Rectal smooth muscle tissue (tissue), 1 donor: ENCODE results near the gene MACC1.
A peak's percentile ranks its signal among the peaks of the same experiment; 100 is the strongest.
"Not testable (repeated sequence)": the region's sequence is repeated elsewhere in the genome, so short reads cannot be mapped to it uniquely, and the experiment has no call there.

ENCODE experiments used
- H3K27ac ChIP-seq: one replicate; pipeline ENCODE4 v1.7.0; 2013; ENCODE audit warnings: low read depth, low read length, inconsistent platforms
- H3K27me3 ChIP-seq: one replicate; pipeline ENCODE4 v1.7.0; 2013; ENCODE audit warnings: low read length; ENCODE audit not compliant: control insufficient read depth, insufficient read depth
- H3K36me3 ChIP-seq: one replicate; pipeline ENCODE4 v1.7.0; 2013; ENCODE audit warnings: low read length; ENCODE audit not compliant: control insufficient read depth, insufficient read depth
- H3K4me1 ChIP-seq: one replicate; pipeline ENCODE4 v1.7.0; 2013; ENCODE audit warnings: low read length; ENCODE audit not compliant: control insufficient read depth, insufficient read depth
- H3K4me3 ChIP-seq: one replicate; pipeline ENCODE4 v1.7.0; 2013; ENCODE audit warnings: low read length
- H3K9ac ChIP-seq: one replicate; pipeline ENCODE4 v1.7.0; 2013; ENCODE audit warnings: low read length

MACC1 gene

DNA sequence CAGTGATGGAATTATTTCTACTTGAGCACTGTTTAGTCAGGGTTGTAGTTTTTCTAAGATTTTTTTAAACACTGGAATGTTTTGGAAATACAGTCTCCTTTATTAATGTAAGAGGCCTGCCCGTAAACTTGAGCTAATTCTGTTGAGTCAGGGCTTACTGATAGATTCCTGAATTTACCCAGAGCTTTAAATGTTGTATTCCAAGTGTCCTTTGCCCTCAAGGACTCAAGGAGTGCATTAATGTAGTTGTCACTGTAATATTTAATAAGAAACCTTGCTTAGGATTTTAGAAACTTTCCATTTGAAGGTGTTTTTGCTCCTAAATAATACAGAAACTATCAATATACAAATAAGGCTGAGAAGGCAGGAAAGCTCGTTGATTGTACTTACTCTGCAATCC, 89.2 kb downstream of the MACC1 start:
- peaks cover 3% of the 10 kb centered on the region for H3K4me1 ChIP-seq
- no peak overlapping the region for H3K27ac ChIP-seq
- no peaks in the 10 kb centered on the region for H3K36me3 ChIP-seq
- no peak overlapping the region for H3K9ac ChIP-seq
- H3K4me3 ChIP-seq, result no peak overlapping the region
- no peaks in the 10 kb centered on the region for H3K27me3 ChIP-seq

DNA sequence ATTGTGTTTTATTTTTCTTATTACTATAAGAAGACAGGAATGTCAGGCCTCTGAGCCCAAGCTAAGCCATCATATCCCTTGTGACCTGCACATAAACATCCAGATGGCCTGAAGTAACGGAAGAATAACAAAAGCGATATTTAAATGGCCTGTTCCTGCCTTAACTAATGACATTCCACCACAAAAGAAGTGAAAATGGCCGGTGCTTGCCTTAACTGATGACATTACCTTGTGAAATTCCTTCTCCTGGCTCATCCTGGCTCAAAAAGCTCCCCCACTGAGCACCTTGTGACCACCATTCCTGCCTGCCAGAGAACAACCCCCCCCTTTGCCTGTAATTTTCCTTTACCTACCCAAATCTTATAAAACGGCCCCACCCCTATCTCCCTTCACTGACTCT, 91.1 kb downstream of the MACC1 start:
- H3K4me1 ChIP-seq, H3K27ac ChIP-seq, H3K9ac ChIP-seq, H3K36me3 ChIP-seq, H3K27me3 ChIP-seq, H3K4me3 ChIP-seq: not testable (repeated sequence)

DNA sequence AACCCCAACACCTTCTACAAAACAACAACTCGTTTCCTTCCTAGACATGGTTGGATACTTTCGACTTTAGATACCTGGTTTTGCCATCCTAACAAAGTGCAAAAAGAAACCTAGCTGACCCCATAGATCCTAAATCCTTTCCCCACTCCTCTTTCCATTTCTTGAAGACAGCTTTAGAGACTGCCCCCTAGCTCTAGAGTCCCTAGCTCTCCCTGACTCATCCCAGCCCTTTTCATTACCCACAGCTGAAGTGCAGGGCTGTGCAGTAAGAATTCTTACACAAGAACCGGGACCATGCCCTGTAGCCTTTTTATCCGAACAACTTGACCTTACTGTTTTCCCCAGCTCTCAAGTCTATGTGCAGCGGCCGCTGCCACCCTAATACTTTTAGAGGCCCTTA, 93.1 kb downstream of the MACC1 start:
- not testable (repeated sequence) for H3K4me3 ChIP-seq, H3K36me3 ChIP-seq, H3K27me3 ChIP-seq, H3K27ac ChIP-seq, H3K9ac ChIP-seq, H3K4me1 ChIP-seq

- H3K27me3 ChIP-seq, H3K36me3 ChIP-seq, H3K27ac ChIP-seq, H3K4me3 ChIP-seq, H3K9ac ChIP-seq, H3K4me1 ChIP-seq: not testable (repeated sequence)
Observed at GRCh38 chr7:20122653-20123316, 94.4 kb downstream of the MACC1 start.

DNA sequence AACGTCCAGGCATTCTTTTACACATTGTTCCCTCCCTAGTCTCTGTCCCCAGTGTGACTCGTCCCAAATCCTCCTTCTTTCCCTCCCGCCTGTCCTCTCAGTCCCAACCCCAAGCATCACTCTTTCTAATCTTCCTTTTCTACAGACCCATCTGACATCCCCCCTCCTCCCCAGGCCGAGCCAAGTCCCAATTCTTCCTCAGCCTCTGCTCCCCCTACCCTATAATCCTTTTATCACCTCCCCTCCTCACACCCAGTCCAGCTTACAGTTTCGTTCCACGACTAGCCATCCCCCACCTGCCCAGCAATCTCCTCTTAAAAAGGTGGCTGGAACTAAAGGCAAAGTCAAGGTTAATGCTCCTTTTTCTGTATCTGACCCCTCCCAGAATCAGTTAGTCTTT, 95.1 kb downstream of the MACC1 start:
- Histone ChIP-seq H3K4me1 (peaks cover 3% of the 10 kb centered on the region), H3K27me3 (no peaks in the 10 kb centered on the region), H3K4me3 (no peak overlapping the region), H3K9ac (no peak overlapping the region), H3K27ac (no peak overlapping the region), H3K36me3 (no peaks in the 10 kb centered on the region)

DNA sequence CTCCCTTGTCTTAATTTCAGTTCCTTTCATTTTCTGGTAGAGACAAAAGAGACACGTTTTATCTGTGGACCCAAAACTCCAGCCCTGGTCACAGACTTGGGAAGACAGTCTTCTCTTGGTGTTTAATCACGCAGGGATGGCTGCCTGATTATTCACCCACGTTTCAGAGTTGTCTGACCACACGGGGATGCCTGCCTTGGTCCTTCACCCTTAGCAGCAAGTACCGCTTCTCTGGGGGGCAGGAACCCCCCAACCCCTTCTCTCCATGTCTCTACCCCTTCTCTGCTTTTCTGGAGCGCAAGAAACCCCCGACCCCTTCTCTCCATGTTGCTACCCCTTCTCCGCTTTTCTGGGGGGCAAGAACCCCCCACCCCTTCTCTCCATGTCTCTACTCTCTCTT, 95.8 kb downstream of the MACC1 start:
- Histone ChIP-seq H3K27me3 (no peaks in the 10 kb centered on the region), H3K9ac (no peak overlapping the region), H3K36me3 (no peaks in the 10 kb centered on the region), H3K27ac (no peak overlapping the region), H3K4me1 (peaks cover 4% of the 10 kb centered on the region), H3K4me3 (no peak overlapping the region)

GRCh38 chr7:20120611-20121168, 96.5 kb downstream of the MACC1 start:
- not testable (repeated sequence) for H3K27ac ChIP-seq, H3K4me3 ChIP-seq, H3K4me1 ChIP-seq, H3K9ac ChIP-seq, H3K36me3 ChIP-seq, H3K27me3 ChIP-seq

DNA sequence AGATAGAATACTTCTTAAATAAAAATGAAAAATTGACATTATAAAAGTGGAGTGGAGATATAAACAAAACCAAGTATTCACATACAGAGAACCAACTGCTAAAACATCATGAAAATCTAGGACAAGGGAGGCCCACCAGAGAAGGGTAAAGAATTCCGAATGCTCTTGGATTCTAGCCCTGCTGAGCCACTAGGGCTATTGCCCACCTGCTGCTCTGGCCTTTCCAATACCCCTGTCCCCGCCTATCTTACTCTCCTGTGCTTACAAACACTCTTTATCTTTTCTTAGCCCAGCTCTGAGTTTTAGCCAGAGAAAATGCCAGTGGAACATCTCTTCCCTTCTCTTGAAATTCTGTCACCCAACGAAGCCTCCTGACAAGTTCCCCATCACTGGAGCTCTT, 100.3 kb downstream of the MACC1 start:
- H3K27me3 ChIP-seq, result no peaks in the 10 kb centered on the region
- H3K27ac ChIP-seq, result no peak overlapping the region
- peaks cover 4% of the 10 kb centered on the region for H3K4me1 ChIP-seq
- H3K9ac ChIP-seq, result no peak overlapping the region
- no peaks in the 10 kb centered on the region for H3K36me3 ChIP-seq
- H3K4me3 ChIP-seq, result no peak overlapping the region

GRCh38 chr7:20114468-20114867, 102.7 kb downstream of the MACC1 start:
- no peaks in the 10 kb centered on the region for H3K36me3 ChIP-seq
- no peak overlapping the region for H3K9ac ChIP-seq
- H3K27ac ChIP-seq, result no peak overlapping the region
- H3K27me3 ChIP-seq, result no peaks in the 10 kb centered on the region
- no peak overlapping the region for H3K4me3 ChIP-seq
- H3K4me1 ChIP-seq, result peaks cover 4% of the 10 kb centered on the region

- Histone ChIP-seq H3K27me3 (no peaks in the 10 kb centered on the region), H3K9ac (no peak overlapping the region), H3K4me3 (no peak overlapping the region), H3K36me3 (no peaks in the 10 kb centered on the region), H3K4me1 (peaks cover 4% of the 10 kb centered on the region), H3K27ac (no peak overlapping the region)
Observed at GRCh38 chr7:20113427-20114027, 103.7 kb downstream of the MACC1 start.

GRCh38 chr7:20112696-20113095, 104.5 kb downstream of the MACC1 start:
- peak overlapping the region; percentile 12 for H3K27ac ChIP-seq
- no peak overlapping the region for H3K9ac ChIP-seq

DNA sequence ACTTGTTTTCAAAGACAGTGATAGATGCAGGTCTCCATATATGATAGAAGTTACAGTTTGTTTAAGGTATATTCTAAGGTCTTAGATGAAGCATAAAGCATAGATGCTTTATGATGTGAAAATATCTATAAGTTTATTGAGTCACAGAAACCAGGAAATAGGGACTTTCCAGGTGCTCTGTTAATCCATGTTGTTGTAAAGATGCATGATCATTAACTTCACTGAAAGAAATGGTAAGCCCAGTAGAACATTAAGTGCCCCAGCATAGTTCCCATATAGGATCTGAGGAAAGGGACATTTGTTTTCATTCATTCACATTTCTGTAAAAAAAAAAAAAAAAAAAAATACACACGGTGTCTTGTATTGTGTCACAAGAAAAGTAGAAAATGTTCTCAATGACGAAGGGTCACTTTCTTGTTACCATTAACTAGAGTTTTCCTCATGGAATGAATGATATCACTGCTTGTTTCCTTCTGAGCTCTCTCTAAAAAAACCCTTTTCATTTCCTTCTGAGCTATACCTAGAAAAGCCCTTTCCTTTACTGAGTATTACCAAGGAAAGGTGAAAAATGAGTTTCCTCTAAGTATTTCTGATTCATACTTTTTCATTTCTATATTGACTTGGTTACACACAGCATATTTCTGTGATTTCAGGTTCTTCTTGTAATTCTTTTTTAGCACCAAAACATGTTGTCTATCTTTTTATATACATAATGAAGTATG, 105.2 kb downstream of the MACC1 start:
- Histone ChIP-seq H3K4me3 (no peak overlapping the region), H3K36me3 (no peaks in the 10 kb centered on the region), H3K4me1 (peaks cover 10% of the 10 kb centered on the region), H3K27ac (no peak overlapping the region), H3K9ac (no peak overlapping the region), H3K27me3 (no peaks in the 10 kb centered on the region)

More at GRCh38 chr7:20112696-20113095, 104.5 kb downstream of the MACC1 start:
- H3K4me3 ChIP-seq, result no peak overlapping the region
- no peaks in the 10 kb centered on the region for H3K27me3 ChIP-seq
- no peaks in the 10 kb centered on the region for H3K36me3 ChIP-seq
- H3K4me1 ChIP-seq, result peaks cover 8% of the 10 kb centered on the region
